Measurements from ENCODE around the gene SPATA18. TPM values are rescaled to one million over a fixed set of nuclear protein-coding genes. Genes with fewer than 3 reads are reported as not detected.

Gene SPATA18
- total and polyA plus RNA-seq, 2 donors (not counting 1 experiment from before 2014, with no cell fraction given): 7.2 to 20.5 TPM

DNA sequence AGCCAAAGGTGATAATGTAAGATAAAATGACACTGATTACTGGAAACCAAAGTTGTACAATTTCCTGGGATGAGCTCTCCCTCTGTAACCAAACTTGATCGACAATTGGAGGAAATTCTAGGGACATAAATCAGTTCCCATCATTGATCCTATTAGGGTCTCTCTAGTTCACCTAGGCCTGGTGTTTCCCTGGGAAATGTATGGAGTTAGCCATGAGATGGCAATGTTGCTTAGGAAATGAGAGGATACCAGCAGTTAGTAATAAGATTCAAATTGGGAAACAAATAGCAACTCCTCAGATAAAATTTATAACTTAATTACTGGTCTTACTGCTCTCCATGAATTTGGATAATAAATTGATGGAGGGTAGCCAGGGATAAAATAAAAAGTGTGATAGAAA is 52.2 kb downstream of the SPATA18 start:
- Histone ChIP-seq H3K9me3 (ENCODE audit: control insufficient read depth, insufficient read depth, low read depth, low read length) (no peaks in the 10 kb centered on the region), H3K79me2 (ENCODE audit: control insufficient read depth, insufficient read depth, low read length) (no peaks in the 10 kb centered on the region), H3K4me2 (ENCODE audit: extremely low read depth, insufficient read depth, low read length) (no peak overlapping the region), H2AFZ (ENCODE audit: low read length) (no peak overlapping the region), H3K27ac (ENCODE audit: insufficient read depth, low read length) (no peak overlapping the region), H3K27me3 (ENCODE audit: control insufficient read depth, insufficient read depth, low read length) (no peaks in the 10 kb centered on the region), H4K20me1 (ENCODE audit: control insufficient read depth, extremely low read depth, insufficient read depth, low read length) (no peaks in the 10 kb centered on the region), H3K4me3 (replicated peaks in 1 of 4; ENCODE audit: control extremely low read depth in 1 of 4, insufficient read depth in 1 of 4, low read depth in 3 of 4, low read length in 4 of 4) (no peak overlapping the region), H3K4me1 (ENCODE audit: control insufficient read depth, extremely low read depth, insufficient read depth, low read length) (no peaks in the 10 kb centered on the region), H3K9ac (ENCODE audit: insufficient read depth, low read length) (no peak overlapping the region), H3K36me3 (ENCODE audit: control insufficient read depth, insufficient read depth, low read length) (no peaks in the 10 kb centered on the region)
- TF ChIP-seq EZH2 (IDR thresholded peaks at IDR 0.05; ENCODE audit: low read length, missing control alignments): no peak
- TF ChIP-seq, protein P1, sequence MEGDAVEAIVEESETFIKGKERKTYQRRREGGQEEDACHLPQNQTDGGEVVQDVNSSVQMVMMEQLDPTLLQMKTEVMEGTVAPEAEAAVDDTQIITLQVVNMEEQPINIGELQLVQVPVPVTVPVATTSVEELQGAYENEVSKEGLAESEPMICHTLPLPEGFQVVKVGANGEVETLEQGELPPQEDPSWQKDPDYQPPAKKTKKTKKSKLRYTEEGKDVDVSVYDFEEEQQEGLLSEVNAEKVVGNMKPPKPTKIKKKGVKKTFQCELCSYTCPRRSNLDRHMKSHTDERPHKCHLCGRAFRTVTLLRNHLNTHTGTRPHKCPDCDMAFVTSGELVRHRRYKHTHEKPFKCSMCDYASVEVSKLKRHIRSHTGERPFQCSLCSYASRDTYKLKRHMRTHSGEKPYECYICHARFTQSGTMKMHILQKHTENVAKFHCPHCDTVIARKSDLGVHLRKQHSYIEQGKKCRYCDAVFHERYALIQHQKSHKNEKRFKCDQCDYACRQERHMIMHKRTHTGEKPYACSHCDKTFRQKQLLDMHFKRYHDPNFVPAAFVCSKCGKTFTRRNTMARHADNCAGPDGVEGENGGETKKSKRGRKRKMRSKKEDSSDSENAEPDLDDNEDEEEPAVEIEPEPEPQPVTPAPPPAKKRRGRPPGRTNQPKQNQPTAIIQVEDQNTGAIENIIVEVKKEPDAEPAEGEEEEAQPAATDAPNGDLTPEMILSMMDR (conservative IDR thresholded peaks at IDR 0.05 in 1 of 2, IDR thresholded peaks at IDR 0.05 in 1 of 2; ENCODE audit: low read depth in 1 of 2, low read length in 2 of 2): peak; percentile 13 to 41
- DNase-seq (ENCODE audit: low read depth in 2 of 2): peak in 1 of 2 donors; percentile 19

DNA sequence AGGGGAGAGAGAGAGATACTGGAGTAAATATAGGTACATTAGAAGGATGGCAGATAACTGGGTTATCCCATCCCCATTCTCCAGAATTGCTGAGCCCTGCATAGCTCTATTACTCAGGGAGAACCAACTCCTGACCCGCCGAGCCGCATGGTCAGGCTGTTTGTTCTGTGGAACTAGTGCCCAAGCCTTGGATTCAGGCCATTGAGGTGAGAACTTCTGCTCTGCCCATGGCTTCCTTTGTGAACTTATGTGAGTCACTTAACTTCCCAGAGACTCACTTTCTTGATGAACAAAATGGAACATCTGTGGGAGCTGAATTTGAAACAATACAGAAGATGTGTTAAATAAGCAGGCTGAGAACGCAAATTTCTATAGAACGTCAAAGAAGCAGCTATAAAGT is 54.2 kb downstream of the SPATA18 start:
- Histone ChIP-seq H3K27me3 (ENCODE audit: control insufficient read depth, insufficient read depth, low read length) (no peaks in the 10 kb centered on the region), H3K4me1 (ENCODE audit: control insufficient read depth, extremely low read depth, insufficient read depth, low read length) (no peaks in the 10 kb centered on the region), H3K9ac (ENCODE audit: insufficient read depth, low read length) (no peak overlapping the region), H3K79me2 (ENCODE audit: control insufficient read depth, insufficient read depth, low read length) (no peaks in the 10 kb centered on the region), H3K9me3 (ENCODE audit: control insufficient read depth, insufficient read depth, low read depth, low read length) (no peaks in the 10 kb centered on the region), H3K4me2 (ENCODE audit: extremely low read depth, insufficient read depth, low read length) (no peak overlapping the region), H3K4me3 (replicated peaks in 1 of 4; ENCODE audit: control extremely low read depth in 1 of 4, insufficient read depth in 1 of 4, low read depth in 3 of 4, low read length in 4 of 4) (no peak overlapping the region), H3K36me3 (ENCODE audit: control insufficient read depth, insufficient read depth, low read length) (no peaks in the 10 kb centered on the region), H3K27ac (ENCODE audit: insufficient read depth, low read length) (no peak overlapping the region), H4K20me1 (ENCODE audit: control insufficient read depth, extremely low read depth, insufficient read depth, low read length) (no peaks in the 10 kb centered on the region), H2AFZ (ENCODE audit: low read length) (no peak overlapping the region)
- DNase-seq (ENCODE audit: low read depth in 2 of 2): no peak
- TF ChIP-seq, protein P1 (conservative IDR thresholded peaks at IDR 0.05 in 1 of 2, IDR thresholded peaks at IDR 0.05 in 1 of 2; ENCODE audit: low read depth in 1 of 2, low read length in 2 of 2): no peak
- no peak for TF ChIP-seq EZH2 (IDR thresholded peaks at IDR 0.05; ENCODE audit: low read length, missing control alignments)

DNA sequence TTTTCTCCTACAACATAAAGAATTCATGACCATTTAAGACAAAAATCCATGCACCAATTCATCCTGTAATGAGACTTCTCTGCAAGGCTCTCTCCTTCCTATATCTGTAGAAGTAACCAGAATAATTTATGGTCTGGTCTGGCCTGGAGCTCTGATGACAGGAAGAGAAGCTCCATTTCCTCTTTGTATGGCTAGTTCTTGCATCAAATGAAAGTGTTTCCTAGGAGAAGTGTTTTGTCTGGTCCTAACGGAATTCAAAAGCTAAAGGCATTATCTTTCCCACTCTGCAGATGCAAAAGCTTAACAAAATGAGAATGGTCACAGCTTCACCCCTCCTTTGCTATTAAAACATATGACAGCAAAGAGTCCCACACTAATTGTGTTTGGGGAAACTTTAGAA is 55.1 kb downstream of the SPATA18 start:
- no peak for TF ChIP-seq EZH2 (IDR thresholded peaks at IDR 0.05; ENCODE audit: low read length, missing control alignments)
- TF ChIP-seq, protein P1 (conservative IDR thresholded peaks at IDR 0.05 in 1 of 2, IDR thresholded peaks at IDR 0.05 in 1 of 2; ENCODE audit: low read depth in 1 of 2, low read length in 2 of 2): no peak
- Histone ChIP-seq H3K4me2 (ENCODE audit: extremely low read depth, insufficient read depth, low read length) (no peak overlapping the region), H3K27ac (ENCODE audit: insufficient read depth, low read length) (no peak overlapping the region), H3K36me3 (ENCODE audit: control insufficient read depth, insufficient read depth, low read length) (no peaks in the 10 kb centered on the region), H2AFZ (ENCODE audit: low read length) (no peak overlapping the region), H3K4me1 (ENCODE audit: control insufficient read depth, extremely low read depth, insufficient read depth, low read length) (no peaks in the 10 kb centered on the region), H4K20me1 (ENCODE audit: control insufficient read depth, extremely low read depth, insufficient read depth, low read length) (no peaks in the 10 kb centered on the region), H3K27me3 (ENCODE audit: control insufficient read depth, insufficient read depth, low read length) (no peaks in the 10 kb centered on the region), H3K9me3 (ENCODE audit: control insufficient read depth, insufficient read depth, low read depth, low read length) (no peaks in the 10 kb centered on the region), H3K4me3 (replicated peaks in 1 of 4; ENCODE audit: control extremely low read depth in 1 of 4, insufficient read depth in 1 of 4, low read depth in 3 of 4, low read length in 4 of 4) (no peak overlapping the region), H3K9ac (ENCODE audit: insufficient read depth, low read length) (no peak overlapping the region), H3K79me2 (ENCODE audit: control insufficient read depth, insufficient read depth, low read length) (no peaks in the 10 kb centered on the region)
- DNase-seq (ENCODE audit: low read depth in 2 of 2): no peak

All from fibroblast of lung (primary cell).